ENCODE results near the gene SLC2A1.

DNA sequence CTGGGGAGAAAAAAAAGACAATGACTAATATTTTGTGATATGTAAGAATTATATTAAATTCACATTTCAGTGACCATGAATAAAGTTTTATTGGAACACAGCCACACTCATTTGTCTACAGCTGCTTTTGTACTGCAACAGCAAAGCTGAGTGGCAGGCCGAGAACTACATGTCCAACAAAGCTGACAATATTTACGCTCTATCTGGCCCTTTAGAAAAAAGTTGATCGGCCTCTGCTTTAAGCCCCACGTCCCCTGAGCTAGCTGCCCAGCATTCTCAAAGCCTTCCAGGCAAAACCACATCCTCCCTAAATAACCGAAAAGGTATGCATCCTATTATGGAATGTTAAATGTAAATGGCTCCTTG is 8.6 kb downstream of the SLC2A1 start:
- TF ChIP-seq POLR2A (IDR thresholded peaks at IDR 0.05; ENCODE audit: low read length) = no peak
- no peak for TF ChIP-seq GATA1 (IDR thresholded peaks at IDR 0.05; ENCODE audit: low read depth, low read length)

Measured in erythroblast (primary cell).